ENCODE measurements around the gene F2R. TPM values are rescaled to one million over a fixed set of nuclear protein-coding genes. Genes with fewer than 3 reads are reported as not detected.
"Not testable (repeated sequence)": the region's sequence is repeated elsewhere in the genome, so short reads cannot be mapped to it uniquely, and the experiment has no call there.

F2R gene
- total RNA-seq, 4 donors from 2014 or later: 9.4 to 38.7 (median 16.7) TPM

GRCh38 chr5:76763136-76763535, 47.2 kb downstream of the F2R start:
- no peak overlapping the region for H3K4me3 ChIP-seq
- H3K9me3 ChIP-seq: no peaks in the 10 kb centered on the region
- H3K36me3 ChIP-seq: no peaks in the 10 kb centered on the region
- no peaks in the 10 kb centered on the region for H3K27me3 ChIP-seq
- no peaks in the 10 kb centered on the region for H3K4me1 ChIP-seq
- intact Hi-C loops (cut with DNase I; ENCODE audit: low total_unique reads): no loop called here
- H3K27ac ChIP-seq: no peak overlapping the region
- TF ChIP-seq POLR2A (IDR thresholded peaks at IDR 0.05) (no peak), CTCF (IDR thresholded peaks at IDR 0.05) (no peak)
- DNase-seq: no peak

GRCh38 chr5:76764374-76764773, 48.4 kb downstream of the F2R start:
- intact Hi-C loops (cut with DNase I; ENCODE audit: low total_unique reads): no loop called here
- H3K27ac ChIP-seq: no peak overlapping the region
- H3K9me3 ChIP-seq: no peaks in the 10 kb centered on the region
- no peaks in the 10 kb centered on the region for H3K27me3 ChIP-seq
- H3K4me1 ChIP-seq: no peaks in the 10 kb centered on the region
- H3K36me3 ChIP-seq: no peaks in the 10 kb centered on the region
- TF ChIP-seq CTCF (IDR thresholded peaks at IDR 0.05): no peak
- TF ChIP-seq POLR2A (IDR thresholded peaks at IDR 0.05): no peak
- H3K4me3 ChIP-seq: no peak overlapping the region
- DNase-seq: no peak

- Histone ChIP-seq H3K4me1 (no peaks in the 10 kb centered on the region), H3K36me3 (no peaks in the 10 kb centered on the region), H3K27me3 (no peaks in the 10 kb centered on the region), H3K9me3 (no peaks in the 10 kb centered on the region), H3K4me3 (no peak overlapping the region), H3K27ac (no peak overlapping the region)
- intact Hi-C loops (cut with DNase I; ENCODE audit: low total_unique reads): no loop called here
- TF ChIP-seq POLR2A (IDR thresholded peaks at IDR 0.05): no peak
- TF ChIP-seq CTCF (IDR thresholded peaks at IDR 0.05): no peak
- no peak for DNase-seq
Measured at GRCh38 chr5:76765249-76765648, 49.3 kb downstream of the F2R start.

- no peaks in the 10 kb centered on the region for H3K36me3 ChIP-seq
- H3K27me3 ChIP-seq: no peaks in the 10 kb centered on the region
- no peak for DNase-seq
- H3K9me3 ChIP-seq: no peaks in the 10 kb centered on the region
- H3K4me3 ChIP-seq: no peak overlapping the region
- intact Hi-C loops (cut with DNase I; ENCODE audit: low total_unique reads): no loop called here
- H3K4me1 ChIP-seq: no peaks in the 10 kb centered on the region
- no peak overlapping the region for H3K27ac ChIP-seq
- no peak for TF ChIP-seq POLR2A (IDR thresholded peaks at IDR 0.05)
Measured at GRCh38 chr5:76766746-76767145, 50.8 kb downstream of the F2R start.

GRCh38 chr5:76771041-76771440, 55.1 kb downstream of the F2R start:
- intact Hi-C loops (cut with DNase I; ENCODE audit: low total_unique reads); H3K27ac ChIP-seq; H3K36me3 ChIP-seq; H3K27me3 ChIP-seq; H3K4me1 ChIP-seq; DNase-seq; H3K9me3 ChIP-seq; H3K4me3 ChIP-seq: not testable (repeated sequence)

GRCh38 chr5:76771705-76772405, 55.9 kb downstream of the F2R start:
- Histone ChIP-seq H3K36me3 (no peaks in the 10 kb centered on the region), H3K27me3 (no peaks in the 10 kb centered on the region), H3K4me1 (no peaks in the 10 kb centered on the region), H3K27ac (no peak overlapping the region), H3K4me3 (no peak overlapping the region), H3K9me3 (no peaks in the 10 kb centered on the region)
- no peak for DNase-seq
- intact Hi-C loops (cut with DNase I; ENCODE audit: low total_unique reads): no loop called here
- no peak for TF ChIP-seq POLR2A (IDR thresholded peaks at IDR 0.05)
- no peak for TF ChIP-seq CTCF (IDR thresholded peaks at IDR 0.05)
